ENCODE measurements around the gene TNFAIP2. TPM values are rescaled to one million over a fixed set of nuclear protein-coding genes. Genes with fewer than 3 reads are reported as not detected.
"Not testable (repeated sequence)": the region's sequence is repeated elsewhere in the genome, so short reads cannot be mapped to it uniquely, and the experiment has no call there.

TNFAIP2 gene
- total RNA-seq, 1 experiment from 2014 or later: 9.4 TPM

DNA sequence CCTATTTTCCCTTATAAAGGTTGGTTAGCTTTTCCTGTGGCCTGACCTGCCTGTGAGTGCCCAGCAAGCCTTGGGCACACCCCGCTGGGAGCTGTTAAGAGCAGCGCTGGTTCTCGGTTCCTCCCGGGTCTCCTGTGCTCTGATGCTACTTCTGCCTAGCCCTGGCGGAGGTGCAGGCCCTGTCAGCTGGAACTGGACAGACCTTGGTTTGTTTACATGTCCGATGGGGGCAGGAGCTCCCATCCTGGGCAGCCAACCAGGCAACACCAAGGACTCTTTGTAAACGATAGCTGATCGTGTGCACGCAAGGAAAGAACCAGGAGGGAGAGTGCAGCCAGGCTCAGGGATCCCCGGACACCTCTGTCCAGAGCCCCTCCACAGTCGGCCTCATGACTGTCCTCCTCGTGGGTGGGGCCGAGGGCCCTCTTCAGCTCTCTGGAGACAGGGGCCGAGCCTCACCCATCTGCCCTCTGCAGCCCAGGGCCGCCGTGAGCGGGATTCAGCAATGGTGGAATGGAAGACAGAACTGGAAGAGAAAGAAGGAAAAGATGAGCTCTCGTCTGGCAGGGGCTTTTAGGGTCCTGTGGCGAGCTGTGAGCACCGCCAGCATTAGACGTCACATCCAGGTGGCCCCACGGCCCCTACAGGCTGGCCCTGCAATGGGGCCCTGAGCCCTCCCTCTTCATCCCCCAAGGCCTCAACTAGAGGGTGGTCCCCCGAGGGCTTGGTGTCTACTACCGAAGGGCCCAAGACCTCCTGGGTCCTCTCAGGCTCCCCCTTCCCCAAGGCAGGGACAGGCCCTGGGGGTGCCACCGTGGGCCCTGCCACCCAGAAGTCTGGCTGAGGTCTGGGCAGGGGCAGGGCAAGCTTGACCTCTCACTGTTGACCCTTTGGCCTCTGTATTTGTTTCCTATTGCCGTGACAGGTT lies 12.3 kb downstream of the TNFAIP2 start:
- no peak for DNase-seq (ENCODE audit: low read depth)

DNA sequence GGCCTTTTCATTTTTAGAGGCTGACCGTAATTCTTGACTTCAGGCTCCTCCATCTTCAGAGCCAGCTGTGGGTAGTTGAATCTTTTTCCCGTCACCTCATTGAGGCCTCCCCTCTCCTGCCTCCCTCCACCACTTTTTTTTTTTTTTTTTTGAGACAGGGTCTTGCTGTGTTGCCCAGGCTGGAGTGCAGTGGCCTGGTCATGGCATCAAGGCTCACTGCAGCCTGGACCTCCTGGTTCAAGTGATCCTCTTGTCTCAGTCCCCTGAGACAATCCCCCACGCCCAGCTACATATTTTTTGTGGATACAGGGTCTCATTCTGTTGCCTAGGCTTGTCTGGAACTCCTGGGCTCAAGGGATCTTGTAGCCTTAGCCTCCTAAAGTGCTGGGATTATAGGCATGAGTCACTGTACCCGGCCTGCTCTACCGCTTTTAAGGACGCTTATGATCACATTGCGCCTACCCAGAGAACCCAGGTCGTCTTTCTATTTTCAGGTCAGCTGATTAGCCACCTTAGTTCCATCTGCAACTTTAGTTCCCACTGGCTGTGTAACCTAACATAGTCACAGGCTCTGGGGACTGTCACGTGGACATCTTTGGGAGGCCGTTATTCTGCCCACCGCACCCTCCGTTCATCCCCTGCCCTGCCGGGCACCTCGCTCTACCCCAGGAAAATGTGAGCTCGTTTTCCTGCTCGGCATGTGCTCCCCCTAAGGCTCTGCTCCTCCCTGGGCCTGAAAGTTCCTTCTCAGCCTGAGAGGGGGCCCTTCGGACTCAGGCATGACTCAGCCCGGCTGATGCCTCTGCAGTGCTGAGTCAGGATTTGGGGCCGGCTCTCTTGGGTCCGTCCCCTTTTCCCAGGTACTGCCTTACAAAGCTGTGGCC lies 13.4 kb downstream of the TNFAIP2 start:
- DNase-seq (ENCODE audit: low read depth): peak; percentile 70

DNA sequence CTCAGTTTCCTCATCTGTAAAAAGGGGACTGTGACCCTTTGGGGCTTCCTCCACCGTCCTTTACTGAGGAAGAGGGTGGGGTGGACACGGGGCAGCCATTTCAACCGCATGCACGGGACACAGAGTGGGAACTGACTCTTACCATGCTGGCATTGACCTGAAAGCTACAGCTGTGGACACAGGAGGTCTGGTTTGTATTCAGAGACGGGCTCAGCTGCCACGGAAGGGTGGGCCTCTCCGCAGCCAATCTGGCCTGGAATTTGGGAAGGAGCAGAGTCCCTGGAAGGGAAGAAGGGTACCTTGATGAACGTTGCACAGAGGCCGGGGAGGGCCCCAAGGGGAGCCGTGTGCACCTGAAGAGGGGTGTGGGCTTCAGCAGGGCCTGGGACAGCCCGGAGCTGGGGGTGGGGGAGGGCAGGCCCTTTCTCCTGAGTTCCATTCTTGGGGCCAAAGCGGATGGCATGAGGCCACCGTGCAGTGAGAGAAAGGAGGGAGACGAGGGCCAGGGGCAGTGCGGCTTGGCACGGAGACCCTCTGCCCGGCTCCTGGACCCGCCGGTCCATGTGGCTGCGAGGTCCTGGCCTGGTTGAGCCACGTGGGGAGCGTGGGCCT lies 14.5 kb downstream of the TNFAIP2 start:
- DNase-seq (ENCODE audit: low read depth): no peak

DNA sequence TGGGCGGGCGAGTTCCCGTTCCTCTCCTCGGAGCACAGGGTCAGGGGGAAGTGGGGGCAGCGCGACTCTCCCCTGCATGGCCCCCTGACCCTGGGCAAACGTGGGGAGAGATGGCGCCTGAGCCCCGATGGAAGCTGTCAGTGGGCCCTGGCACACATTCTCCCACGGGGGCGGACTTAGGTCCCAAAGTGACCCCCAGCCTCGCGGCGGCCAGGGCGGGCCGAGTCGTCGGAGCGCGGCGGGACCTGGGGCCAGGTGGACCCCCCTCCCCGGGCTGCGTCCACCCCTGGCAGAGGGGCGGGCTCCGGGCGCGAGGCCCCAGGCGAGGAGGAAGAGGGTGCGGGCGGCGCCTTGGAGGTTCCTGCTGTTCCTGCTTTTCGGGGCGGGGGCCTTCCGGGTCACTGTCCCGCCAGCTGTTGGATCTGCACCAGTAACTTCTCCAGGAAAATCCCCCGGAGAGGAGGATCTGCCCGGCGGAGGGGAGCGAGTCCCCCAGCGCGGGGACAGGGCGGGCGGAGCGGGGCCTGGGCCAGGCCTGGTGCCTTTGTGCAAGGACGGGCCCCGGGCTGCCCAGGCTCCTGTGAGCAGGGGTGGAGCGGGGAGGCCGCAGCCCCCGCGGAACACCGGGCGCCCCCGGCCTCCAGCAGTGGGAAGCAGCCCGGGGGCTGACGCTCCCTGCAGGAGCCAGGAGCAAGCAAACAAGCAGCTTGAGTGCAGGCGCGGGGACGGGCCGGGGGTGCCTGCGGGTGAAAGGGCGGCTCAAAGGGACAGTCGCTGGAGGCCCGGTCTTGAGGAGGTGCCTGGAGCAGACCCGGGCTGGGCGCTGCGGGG lies 15.3 kb downstream of the TNFAIP2 start:
- DNase-seq (ENCODE audit: low read depth): no peak

DNA sequence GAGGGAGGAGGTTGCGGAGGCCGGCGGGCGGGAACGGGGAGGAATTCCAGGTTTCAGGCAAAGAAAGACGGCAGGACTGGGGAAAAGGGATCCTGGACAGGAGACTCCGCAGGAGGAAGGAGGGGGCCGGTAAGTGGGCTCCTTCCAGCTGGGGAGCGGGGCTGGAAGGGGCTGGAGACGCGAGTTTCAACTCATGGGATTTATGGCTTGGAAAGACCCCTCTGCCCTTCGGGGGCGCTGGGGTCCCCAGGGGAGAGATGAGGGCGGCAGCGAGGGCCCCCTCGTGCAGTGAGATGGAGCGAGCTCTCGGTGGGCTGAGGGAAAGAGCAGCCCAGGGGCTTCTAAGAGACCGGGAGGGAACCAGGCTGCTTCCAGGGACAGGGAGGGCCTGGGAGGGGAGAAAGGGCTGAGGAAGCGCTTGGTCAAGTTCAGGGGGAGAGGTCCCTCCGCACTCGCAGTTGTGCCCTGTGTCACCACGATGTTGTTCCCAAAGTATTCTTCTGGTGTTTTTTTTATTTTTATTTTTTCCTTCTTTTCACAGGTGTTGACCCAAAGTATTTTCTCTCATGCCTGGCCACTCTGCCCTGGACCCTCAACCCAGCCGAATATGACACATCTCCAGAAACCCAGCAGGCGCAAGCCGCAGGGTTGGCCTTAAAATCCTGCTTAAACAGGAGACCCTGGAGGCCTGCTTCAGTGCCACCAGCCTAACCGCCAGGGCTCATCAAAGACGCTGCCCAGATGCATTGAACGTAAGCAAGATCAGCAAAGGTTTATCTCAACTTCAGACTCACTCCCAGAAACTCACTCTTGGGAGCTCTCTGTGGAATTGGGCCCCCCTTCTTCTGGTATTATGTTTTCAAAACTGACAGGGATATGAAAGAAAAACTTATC lies 16.1 kb downstream of the TNFAIP2 start:
- no peak for DNase-seq (ENCODE audit: low read depth)

DNA sequence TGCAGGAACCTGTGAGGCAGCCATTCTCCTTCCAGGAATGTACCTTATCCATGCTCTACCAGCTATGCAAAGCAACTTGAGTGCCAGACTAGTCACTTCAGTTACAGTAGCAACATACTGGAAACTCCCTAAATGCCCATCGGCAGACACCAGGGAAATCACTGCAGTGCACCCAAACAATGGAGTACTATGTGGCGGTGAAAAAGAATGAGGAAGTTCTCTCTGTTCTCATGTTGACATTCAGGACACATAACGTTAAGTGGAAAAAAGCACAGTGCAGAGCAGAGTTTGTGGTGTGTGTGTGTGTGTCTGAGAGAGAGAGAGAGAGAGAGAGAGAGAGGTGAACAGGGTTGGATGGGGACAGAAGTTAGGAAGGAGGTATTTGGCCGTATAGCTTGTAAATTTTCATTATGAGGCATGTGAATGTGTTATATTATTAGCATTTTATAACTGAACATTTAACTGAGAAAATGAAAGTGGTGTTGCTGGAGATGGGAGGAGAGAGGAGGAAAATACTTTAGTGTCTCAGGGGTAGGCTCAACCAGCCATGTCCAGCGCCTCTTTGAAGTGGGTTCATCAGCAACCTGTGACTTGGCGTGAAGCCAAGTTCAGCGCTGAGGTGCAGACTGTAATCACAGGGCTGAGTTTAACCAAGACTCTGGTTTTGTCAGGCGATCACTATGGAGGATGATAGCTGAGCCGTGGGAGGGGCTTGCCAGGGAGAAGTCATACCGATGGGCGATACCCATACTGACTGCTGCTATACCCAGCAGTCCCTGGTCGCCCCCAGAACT lies 17.3 kb downstream of the TNFAIP2 start:
- DNase-seq (ENCODE audit: low read depth): no peak

DNA sequence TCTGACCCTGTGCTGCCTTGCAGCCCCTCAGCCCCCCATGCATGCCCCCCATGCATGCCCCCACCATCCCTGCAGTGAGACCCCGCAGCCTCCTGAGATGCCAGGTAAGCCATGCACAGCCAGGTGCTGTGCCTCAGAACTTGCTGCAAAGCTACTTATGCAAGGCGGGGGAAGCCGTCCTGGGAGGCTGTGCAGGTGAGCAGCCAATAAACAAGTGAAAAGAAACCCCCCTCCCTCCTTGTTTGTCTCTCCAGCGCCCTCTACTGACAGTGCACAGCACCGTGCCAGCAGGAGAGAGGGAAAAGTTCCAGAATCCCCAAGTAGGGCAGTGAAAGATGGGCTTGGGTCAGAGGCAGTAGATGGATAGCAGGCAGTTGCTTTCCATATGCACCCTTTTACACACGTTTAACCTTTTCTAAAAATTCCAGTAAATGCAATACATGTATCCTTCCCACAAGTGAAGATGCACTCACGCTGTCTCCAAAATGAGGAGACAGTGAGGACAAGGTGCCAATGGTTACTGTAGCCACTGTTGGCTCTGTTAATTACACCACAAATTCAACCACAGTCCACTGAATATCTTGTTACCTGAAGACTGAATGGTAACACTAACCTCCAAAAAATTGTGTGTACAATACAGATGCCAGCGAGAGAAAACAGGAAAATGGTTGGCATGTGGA lies 18.0 kb downstream of the TNFAIP2 start:
- peak; percentile 45 for DNase-seq (ENCODE audit: low read depth)

DNA sequence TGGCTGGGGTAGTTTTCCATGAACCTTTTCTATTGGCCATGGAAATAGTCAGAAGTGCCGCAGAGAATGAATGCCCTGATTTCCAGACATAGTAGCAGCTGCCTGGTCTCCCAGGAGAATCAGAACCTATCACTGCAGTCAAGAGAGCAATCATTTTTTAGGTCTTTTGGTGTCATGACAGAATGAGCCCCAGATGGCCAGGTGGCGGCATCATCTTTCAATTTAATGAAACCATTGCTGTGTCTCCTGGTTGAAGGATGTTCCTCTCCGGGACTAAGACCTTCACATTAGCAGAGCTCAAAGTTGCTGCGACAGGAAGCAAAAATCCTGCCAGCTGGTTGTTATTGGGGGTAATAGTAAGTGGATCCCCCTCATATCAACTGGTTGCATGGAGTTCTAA lies 18.8 kb downstream of the TNFAIP2 start:
- DNase-seq (ENCODE audit: low read depth): no peak

DNA sequence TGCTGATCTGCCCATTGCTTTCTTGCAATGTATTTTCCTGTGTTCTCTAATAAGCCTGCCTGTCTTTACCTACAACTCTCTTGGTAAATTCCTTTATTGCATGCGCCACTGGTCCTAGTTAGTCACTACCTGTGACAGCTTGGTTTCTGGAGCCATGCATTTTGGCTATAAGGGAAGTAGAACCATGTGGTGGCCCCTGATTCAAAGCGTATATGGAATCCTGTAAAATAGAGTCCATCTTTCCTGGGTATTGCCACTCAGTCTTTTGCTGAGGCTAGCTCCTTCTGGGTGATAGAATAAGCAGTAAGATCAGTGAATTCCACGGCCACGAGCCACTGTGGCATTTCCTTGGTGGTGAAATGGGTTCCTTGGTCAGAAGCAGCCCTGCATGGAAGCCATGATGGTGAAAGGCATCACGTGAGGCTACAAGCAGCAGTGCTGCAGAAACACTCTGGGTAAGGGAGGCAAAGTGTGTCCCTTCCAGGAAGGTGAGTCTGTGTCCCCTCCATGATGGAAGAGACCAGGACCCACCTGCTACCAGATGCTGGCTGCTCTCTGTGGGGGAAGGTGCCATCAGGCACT lies 19.6 kb downstream of the TNFAIP2 start:
- DNase-seq (ENCODE audit: low read depth): no peak

DNA sequence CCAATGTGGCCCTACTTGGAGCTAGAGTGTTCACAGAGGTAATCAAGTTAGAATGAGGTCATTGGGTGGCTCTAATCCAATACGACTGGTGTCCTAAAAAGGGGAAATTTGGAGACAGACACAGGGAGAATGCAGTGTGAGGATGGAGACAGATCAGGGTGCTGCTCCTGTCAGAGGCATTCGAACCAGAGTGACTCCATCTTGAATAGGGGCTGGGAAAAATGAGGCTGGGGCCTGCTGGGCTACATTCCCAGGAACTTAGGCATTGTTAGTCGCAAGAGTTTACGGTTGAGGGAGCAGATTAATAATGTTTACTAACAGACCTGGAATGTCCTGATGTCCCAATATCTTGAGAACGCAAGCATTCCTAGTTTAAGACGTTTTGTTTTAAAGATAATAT lies 20.2 kb downstream of the TNFAIP2 start:
- no peak for DNase-seq (ENCODE audit: low read depth)

DNA sequence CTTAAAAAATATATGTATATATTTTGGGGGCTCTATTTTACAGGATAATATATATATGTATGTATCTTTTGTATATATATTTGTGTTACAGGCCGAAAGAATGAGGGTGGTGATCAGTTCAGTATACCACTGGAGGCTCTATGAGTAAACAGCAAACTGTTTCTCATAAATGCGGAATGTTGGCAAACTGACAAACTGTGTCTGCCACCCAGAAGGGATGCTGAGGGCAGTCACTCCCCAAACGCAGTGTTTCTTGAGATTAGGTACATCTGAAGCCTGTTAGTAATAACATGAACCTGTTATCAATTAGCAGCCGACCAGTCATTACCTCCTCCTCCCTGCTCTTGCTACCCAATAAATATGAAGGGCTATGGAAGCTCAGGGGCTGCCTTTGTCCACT lies 20.8 kb downstream of the TNFAIP2 start:
- DNase-seq (ENCODE audit: low read depth): peak; percentile 64

DNA sequence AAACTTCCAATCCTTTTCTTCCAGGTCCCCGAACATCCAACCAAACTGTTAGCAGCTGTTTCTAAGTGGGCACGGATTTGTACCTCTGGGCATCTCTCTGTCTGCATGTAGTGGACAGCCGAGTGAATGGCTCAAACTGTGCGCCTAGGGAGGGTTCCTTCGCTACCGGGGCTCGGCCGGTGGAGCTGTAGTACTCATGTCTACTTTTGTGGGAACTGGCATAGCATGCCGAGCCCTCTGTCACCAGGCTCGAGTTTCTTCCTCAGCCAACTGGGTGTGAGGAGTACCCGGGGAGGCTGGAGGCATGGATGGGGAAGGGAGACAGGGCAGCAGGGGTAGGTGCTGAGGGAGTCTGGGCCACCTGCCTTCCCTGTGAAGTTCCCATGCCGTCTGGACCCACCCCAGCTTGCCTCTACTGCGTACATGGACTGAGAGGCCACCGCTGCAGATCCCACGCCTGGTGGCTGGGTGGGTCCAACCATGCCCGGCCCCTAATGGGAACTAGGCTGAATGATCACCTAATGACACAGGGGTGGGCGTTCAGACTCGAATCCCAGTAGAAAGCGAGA lies 23.0 kb downstream of the TNFAIP2 start:
- no peak for DNase-seq (ENCODE audit: low read depth)

DNA sequence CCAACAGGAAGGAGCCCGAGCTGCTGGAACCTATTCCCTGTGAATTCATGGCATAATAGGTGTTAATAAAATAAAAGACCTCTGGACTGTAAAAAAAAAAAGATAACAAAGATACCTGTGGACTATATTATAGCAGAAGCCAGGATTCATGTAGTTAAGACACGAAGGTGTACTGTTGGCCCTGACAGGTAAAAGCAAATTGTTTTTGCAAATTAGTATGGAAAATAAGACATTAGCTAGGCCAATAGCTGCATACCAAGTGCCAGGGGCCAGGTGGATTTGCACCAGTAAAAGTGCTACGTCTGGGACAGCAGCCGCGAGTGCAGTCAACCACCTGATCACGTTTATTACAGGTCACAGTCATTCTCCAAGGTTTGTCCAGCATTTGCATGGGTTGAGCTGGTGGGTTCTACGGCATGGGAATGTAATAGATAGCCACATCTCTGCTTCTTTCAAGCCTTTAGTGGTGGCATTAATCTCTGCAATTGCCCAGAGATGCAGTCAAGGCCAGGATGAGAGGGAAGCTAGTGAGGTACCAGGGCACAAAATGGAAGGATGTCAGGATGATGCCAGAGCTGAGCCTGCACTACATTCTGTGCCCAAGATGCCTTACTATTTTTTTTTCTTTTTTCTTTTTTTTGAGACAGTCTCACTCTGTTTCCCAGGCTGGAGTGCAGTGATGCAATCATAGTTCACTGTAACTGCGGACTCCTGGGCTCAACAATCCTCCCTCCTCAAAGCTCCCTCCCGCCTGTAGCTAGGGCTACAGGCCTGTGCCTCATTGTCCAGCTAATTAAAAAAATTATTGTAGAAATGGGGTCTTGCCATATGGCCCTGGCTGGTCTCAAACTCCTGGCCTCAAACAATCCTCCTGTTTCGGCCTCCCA lies 26.3 kb downstream of the TNFAIP2 start:
- DNase-seq (ENCODE audit: low read depth): no peak

DNA sequence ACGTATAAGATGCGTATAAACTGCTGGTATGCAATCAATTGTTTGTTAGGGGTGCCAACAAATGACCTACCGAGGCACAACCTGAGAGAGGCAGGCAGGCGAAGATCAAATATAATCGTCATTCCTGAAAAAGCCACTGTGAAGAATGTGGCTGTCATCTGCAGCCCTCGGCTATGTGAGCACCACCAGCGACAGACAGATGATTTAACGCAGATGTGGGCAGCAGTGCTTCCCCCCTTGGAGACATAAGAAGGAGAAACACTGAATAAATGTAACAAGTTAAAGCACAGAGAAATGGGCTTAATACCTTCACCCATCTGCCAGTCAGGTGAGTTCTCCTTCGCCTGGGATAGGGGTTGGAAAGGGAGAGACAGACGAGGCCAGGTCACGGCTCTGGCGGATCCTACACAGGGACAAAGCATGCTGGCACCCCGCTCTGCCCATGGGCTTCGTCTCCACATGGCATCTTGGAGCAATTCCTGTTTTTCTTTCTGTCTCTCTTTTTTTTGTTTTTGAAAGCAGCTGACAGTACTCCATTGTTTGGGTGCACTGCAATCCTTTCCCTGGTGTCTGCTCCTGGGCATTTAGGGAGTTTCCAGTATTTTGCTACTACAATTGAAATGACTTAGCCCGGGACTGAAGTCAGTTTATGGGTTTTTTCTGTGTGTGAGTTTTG lies 28.1 kb downstream of the TNFAIP2 start:
- DNase-seq (ENCODE audit: low read depth): no peak

DNA sequence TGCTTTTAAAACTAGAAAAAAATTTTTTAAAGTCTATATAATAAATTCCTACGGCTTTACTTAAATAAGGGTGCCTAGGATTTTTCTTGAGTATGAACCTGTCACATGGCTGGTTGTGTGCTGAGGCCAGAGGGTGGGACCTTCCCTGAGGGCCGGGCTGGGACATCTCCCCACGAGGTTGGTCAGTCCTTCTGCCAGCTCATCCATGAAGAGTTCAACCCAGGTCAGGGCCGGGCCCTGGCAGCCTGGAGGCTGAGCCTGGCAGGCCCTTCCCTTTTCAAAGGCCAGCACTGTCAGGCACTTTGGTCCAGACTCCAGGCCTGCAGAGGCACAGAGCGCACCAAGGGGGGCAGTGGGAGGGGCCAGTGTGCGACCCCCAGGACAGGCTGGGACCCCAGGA lies 31.7 kb downstream of the TNFAIP2 start:
- DNase-seq (ENCODE audit: low read depth): peak; percentile 78

DNA sequence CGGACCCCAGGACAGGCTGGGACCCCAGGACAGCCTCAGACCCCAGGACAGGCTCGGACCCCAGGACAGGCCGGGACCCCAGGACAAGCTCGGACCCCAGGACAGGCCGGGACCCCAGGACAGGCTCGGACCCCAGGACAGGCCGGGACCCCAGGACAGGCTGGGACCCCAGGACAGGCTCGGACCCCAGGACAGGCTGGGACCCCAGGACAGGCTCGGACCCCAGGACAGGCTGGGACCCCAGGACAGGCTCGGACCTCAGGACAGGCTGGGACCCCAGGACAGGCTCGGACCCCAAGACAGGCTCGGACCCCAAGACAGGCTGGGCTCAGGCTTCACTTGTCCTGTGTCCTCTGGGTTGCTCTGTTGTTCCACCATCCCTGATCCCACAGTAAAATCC lies 32.2 kb downstream of the TNFAIP2 start:
- DNase-seq (ENCODE audit: low read depth): not testable (repeated sequence)
